ENCODE measurements around the gene SHISAL1.

SHISAL1 gene

DNA sequence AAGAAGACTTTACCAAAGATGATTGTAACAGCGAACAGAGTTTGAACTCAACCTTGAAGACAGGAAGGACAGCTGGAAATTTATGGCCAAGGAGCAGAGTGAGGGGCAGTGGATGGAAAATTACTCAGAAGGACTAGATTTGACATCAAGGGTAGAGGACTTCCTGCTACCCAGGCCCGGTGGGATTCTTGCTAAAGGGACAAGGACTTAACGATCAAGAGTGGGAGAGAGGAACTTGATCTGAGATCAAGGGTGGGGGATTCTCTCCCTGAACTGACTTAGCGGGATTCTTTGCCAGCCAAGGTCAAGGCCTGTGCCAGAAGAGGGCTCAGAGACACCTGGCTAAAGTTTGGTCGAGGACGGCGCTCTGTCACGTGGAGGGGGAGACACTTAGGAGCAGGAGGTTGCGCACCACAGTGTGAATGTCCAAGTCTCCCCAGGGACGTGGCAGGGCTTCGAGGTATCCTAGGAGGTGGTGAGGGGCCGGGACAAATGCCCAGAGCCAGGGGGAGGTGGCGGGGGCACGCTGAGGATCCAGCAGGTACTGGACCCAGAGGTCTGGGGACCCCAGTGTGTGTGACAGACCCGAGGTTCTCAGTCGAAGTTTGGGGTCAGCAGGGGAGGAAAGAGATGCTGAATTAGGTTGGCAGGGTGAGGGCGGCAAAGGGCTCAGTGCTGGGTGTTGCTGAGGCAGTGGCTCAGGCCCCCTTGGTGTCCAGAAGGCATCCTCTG is 46.1 kb upstream of the SHISAL1 start:
- TF ChIP-seq, protein P1, sequence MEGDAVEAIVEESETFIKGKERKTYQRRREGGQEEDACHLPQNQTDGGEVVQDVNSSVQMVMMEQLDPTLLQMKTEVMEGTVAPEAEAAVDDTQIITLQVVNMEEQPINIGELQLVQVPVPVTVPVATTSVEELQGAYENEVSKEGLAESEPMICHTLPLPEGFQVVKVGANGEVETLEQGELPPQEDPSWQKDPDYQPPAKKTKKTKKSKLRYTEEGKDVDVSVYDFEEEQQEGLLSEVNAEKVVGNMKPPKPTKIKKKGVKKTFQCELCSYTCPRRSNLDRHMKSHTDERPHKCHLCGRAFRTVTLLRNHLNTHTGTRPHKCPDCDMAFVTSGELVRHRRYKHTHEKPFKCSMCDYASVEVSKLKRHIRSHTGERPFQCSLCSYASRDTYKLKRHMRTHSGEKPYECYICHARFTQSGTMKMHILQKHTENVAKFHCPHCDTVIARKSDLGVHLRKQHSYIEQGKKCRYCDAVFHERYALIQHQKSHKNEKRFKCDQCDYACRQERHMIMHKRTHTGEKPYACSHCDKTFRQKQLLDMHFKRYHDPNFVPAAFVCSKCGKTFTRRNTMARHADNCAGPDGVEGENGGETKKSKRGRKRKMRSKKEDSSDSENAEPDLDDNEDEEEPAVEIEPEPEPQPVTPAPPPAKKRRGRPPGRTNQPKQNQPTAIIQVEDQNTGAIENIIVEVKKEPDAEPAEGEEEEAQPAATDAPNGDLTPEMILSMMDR (IDR thresholded peaks at IDR 0.05), result no peak
- peaks cover 51% of the 10 kb centered on the region for H3K4me1 Mint-ChIP-seq
- H3K27ac Mint-ChIP-seq, result peak overlapping the region; percentile 4
- H3K27me3 Mint-ChIP-seq (ENCODE audit: low read depth, poor library complexity), result peaks cover 31% of the 10 kb centered on the region
- no peaks in the 10 kb centered on the region for H3K36me3 Mint-ChIP-seq (ENCODE audit: low read depth)
- peak overlapping the region; percentile 5 for H3K4me3 Mint-ChIP-seq
- no peak for DNase-seq
- no peaks in the 10 kb centered on the region for H3K9me3 Mint-ChIP-seq

DNA sequence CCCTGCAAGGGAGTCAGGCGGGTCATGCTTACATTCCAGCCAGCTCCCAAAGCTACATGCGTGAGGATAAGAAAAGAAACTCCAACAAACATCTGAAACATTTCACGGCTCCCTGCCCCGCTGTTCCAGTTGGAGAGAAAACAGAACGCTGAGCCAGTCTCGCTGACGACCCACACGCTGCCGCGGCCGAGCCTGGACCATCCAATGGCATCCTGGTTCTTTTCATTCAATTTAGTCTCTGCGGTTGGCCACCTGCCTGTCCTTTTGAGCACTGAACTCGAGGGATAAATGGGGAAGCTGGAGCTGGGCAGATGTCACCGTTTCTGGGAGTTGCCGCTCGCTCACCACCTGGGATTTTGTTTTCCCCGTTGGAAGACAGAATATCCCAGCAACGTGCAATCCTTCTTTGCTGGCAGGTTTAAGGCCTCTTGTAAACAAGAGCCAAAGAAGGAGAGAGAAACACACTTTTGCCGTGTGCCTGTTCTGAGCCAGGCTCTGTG is 45.3 kb upstream of the SHISAL1 start:
- no peak for DNase-seq
- TF ChIP-seq, protein P1 (IDR thresholded peaks at IDR 0.05), result no peak
- H3K27ac Mint-ChIP-seq, result peak overlapping the region; percentile 53
- H3K4me1 Mint-ChIP-seq, result peaks cover 57% of the 10 kb centered on the region
- H3K4me3 Mint-ChIP-seq, result peak overlapping the region; percentile 5
- H3K9me3 Mint-ChIP-seq, result no peaks in the 10 kb centered on the region
- H3K36me3 Mint-ChIP-seq (ENCODE audit: low read depth), result no peaks in the 10 kb centered on the region
- H3K27me3 Mint-ChIP-seq (ENCODE audit: low read depth, poor library complexity), result peaks cover 35% of the 10 kb centered on the region

DNA sequence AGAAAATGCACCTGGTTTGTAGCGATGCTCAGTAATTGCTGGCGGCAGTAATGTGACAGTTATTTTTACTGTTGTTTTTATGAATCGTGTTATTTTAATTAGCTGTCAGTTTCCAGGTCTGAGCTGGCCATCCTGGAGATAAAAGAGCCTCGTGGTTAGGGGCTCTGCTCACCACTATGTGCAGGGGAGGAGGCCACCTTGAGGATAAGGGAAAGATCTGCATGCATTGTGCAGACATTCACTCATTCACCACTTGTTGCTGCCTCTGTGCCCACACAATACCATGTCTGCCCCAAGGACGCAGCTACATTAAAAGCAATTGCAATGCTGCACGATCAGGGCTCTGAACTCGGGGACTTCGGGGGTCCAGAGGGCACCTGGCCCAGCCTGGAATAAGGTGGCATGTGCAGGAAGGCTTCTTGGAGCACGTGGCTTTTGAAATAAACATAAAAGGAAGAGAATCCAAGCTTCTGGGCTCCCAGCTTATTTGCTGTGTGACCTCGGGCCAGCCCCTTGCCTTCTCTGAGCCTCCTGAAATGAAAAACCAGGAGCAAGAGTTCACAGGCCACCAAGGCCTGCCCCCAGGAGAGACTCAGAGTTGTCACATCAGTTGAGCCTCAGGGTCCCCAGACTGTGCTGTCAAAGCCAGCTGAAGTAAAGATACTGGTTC is 44.7 kb upstream of the SHISAL1 start:
- Mint-ChIP-seq H3K36me3 (ENCODE audit: low read depth) (no peaks in the 10 kb centered on the region), H3K27me3 (ENCODE audit: low read depth, poor library complexity) (peaks cover 35% of the 10 kb centered on the region), H3K4me3 (peak overlapping the region; percentile 5), H3K9me3 (no peaks in the 10 kb centered on the region), H3K27ac (no peak overlapping the region), H3K4me1 (peaks cover 63% of the 10 kb centered on the region)
- no peak for DNase-seq
- TF ChIP-seq, protein P1 (IDR thresholded peaks at IDR 0.05), result no peak

DNA sequence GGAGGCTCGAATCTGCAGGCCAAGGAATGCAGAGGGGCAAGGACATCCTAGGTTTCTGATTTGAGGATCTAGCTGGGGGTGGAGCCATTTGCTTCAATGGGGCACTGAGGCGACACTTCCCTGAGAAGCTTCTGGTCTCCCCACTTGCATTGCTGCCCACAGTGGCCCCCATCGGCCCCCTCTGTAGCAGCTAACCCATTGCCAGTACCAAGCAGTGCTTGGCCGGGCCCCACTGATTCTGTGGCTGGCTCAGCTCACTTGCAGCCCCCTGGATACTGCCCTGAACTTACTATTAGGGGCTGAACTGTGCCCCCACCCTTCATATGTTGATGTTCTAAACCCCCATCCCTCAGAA is 42.9 kb upstream of the SHISAL1 start:
- peaks cover 78% of the 10 kb centered on the region for H3K4me1 Mint-ChIP-seq
- H3K36me3 Mint-ChIP-seq (ENCODE audit: low read depth), result no peaks in the 10 kb centered on the region
- DNase-seq, result no peak
- no peaks in the 10 kb centered on the region for H3K9me3 Mint-ChIP-seq
- H3K27ac Mint-ChIP-seq, result no peak overlapping the region
- TF ChIP-seq, protein P1 (IDR thresholded peaks at IDR 0.05), result no peak
- peaks cover 40% of the 10 kb centered on the region for H3K27me3 Mint-ChIP-seq (ENCODE audit: low read depth, poor library complexity)
- no peak overlapping the region for H3K4me3 Mint-ChIP-seq

DNA sequence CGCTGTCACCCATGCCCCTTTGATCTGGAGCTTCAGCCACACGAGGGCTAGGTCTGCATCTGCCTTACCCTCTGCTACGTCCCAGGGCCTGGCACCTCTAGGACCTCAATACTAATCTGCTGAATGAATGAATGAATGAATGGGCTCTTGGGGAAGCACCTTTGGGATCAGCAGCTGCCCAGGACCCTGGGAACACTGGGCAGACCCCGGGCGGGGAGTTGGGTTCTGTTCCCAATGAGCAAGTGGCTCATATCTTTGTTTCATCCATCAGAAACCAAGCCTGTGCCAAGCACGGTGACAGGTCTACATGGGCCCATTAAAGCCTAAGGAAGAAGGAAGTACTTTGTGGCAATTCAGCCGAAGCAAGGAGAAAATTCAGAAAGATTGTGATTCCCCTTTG is 41.5 kb upstream of the SHISAL1 start:
- Mint-ChIP-seq H3K27me3 (ENCODE audit: low read depth, poor library complexity) (peaks cover 40% of the 10 kb centered on the region), H3K4me1 (peaks cover 84% of the 10 kb centered on the region), H3K27ac (no peak overlapping the region), H3K36me3 (ENCODE audit: low read depth) (no peaks in the 10 kb centered on the region), H3K9me3 (no peaks in the 10 kb centered on the region), H3K4me3 (no peak overlapping the region)
- DNase-seq, result no peak
- TF ChIP-seq, protein P1 (IDR thresholded peaks at IDR 0.05), result no peak

Measured in nephron progenitor cell (in vitro differentiated cells).